Measurements from ENCODE around the gene RALA. TPM values are rescaled to one million over a fixed set of nuclear protein-coding genes. Genes with fewer than 3 reads are reported as not detected.

The RALA gene
- total and polyA plus RNA-seq, 2 of the 13 experiments (the other 11 are each of a cell fraction or from before 2014, with no cell fraction given): 11.8 to 19.5 TPM

DNA sequence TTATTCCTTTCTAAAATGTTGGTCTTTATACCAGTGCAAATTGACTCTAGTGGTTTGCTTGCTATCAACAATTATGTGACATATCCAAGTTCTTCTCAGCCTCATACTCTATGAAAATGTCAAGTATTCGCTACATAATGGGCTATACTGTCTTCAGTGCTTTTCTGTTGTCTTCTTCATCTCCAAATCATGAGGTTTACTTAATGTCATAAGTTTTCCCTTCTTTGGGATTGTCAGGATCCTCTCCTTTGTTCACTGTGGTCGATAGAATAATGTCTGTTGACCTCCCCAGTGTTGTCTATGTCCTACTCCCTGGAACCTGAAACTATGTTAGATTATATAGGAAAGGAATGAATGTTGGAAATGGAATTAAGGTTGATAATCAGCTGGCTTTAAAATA lies 16.4 kb upstream of the RALA start:
- BruUV-seq (replicated peaks): no TSS peak
- in situ Hi-C loops (cut with HindIII; ENCODE audit: extremely low pct_ligation_motif_present, low pct_unique_long_range_greater_than_20kb) (no loop called here), intact Hi-C loops (cut with micrococcal nuclease; ENCODE audit: unreplicated experiment) (no loop called here)
- TF ChIP-seq JUN (CRISPR knock-in tag; IDR thresholded peaks at IDR 0.05) (no peak), ELF1 (CRISPR knock-in tag; IDR thresholded peaks at IDR 0.05) (no peak), ZNF83 (CRISPR knock-in tag; IDR thresholded peaks at IDR 0.05; ENCODE audit: borderline replicate concordance) (no peak), MATR3 (CRISPR knock-in tag; IDR thresholded peaks at IDR 0.05) (no peak), ZNF484 (CRISPR knock-in tag; IDR thresholded peaks at IDR 0.05; ENCODE audit: borderline replicate concordance, low read depth) (no peak), ARNT (IDR thresholded peaks at IDR 0.05) (no peak), ZNF644 (CRISPR knock-in tag; IDR thresholded peaks at IDR 0.05; ENCODE audit: low read depth) (no peak)
- TF ChIP-seq, protein P1, sequence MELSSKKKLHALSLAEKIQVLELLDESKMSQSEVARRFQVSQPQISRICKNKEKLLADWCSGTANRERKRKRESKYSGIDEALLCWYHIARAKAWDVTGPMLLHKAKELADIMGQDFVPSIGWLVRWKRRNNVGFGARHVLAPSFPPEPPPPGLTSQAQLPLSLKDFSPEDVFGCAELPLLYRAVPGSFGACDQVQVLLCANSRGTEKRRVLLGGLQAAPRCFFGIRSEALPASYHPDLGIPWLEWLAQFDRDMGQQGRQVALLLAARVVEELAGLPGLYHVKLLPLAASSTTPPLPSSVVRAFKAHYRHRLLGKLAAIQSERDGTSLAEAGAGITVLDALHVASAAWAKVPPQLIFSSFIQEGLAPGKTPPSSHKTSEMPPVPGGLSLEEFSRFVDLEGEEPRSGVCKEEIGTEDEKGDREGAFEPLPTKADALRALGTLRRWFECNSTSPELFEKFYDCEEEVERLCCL (CRISPR knock-in tag; IDR thresholded peaks at IDR 0.05; ENCODE audit: borderline replicate concordance): no peak
- Histone ChIP-seq H2AFZ (ENCODE audit: low read length) (no peak overlapping the region), H4K20me1 (ENCODE audit: insufficient read depth, low read length) (no peaks in the 10 kb centered on the region), H3K79me2 (ENCODE audit: insufficient read depth, low read length) (no peaks in the 10 kb centered on the region), H3K27ac (ENCODE audit: extremely low read length, insufficient read depth, low read length) (no peak overlapping the region), H3K4me1 (ENCODE audit: insufficient read depth, low read length) (no peaks in the 10 kb centered on the region), H3K9me3 (ENCODE audit: low read length) (no peaks in the 10 kb centered on the region), H3K4me2 (ENCODE audit: low read depth, low read length) (no peak overlapping the region), H3K36me3 (replicated peaks in 1 of 2; ENCODE audit: control insufficient read depth in 1 of 2, insufficient read depth in 2 of 2, low read length in 2 of 2) (no peaks in the 10 kb centered on the region), H3K4me3 (replicated peaks in 1 of 3; ENCODE audit: insufficient read depth in 1 of 3, low read depth in 2 of 3, low read length in 3 of 3) (no peak overlapping the region), H3K9ac (ENCODE audit: insufficient read depth, low read depth, low read length) (no peak overlapping the region), H3K27me3 (ENCODE audit: control insufficient read depth in 1 of 2, insufficient read depth in 2 of 2, low read length in 2 of 2) (no peaks in the 10 kb centered on the region; a peak in 1 of 5 replicates)
- FAIRE-seq: no peak
- ChIA-PET POLR2A (interaction anchor here (1.0 kb wide), 1 partner anchor 14 kb away, joined by 3 read pairs; no protein-coding TSS in a partner anchor), CTCF (ENCODE audit: low intra/inter-chr PET ratio, low total read pairs) (no interaction called here)
- no peak for DNase-seq (ENCODE audit: low spot score)
- WGBS (ENCODE audit: low lambda C conversion rate): 57% methylated on average over 2 of the region's 2 CpGs
- no peak for ATAC-seq

DNA sequence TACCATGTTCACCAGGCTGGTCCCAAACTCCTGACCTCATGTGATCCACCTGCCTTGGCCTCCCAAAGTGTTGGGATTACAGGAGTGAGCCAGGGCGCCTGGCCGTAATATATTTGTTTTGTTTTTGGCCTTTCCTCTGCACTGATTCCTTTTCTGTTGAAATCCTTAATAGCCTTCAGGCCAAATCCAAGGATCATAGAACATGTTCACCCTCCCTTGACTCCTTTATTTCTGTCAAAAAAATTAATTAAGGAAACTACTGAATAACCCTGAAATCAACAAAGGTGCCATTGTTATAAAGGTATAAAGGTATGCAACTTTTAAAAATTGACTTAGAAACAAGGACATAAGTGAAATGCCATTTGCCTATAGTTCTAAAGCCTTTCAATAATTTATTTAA lies 15.5 kb upstream of the RALA start:
- TF ChIP-seq TAF15 (IDR thresholded peaks at IDR 0.05; ENCODE audit: low read depth, low read length, poor library complexity, severe bottlenecking) (no peak), BCL6 (CRISPR knock-in tag; IDR thresholded peaks at IDR 0.05) (no peak)
- intact Hi-C loops (cut with micrococcal nuclease; ENCODE audit: unreplicated experiment): no loop called here
- no peaks in the 10 kb centered on the region for H3K9me3 ChIP-seq (ENCODE audit: low read length)
- no peaks in the 10 kb centered on the region for H4K20me1 ChIP-seq (ENCODE audit: insufficient read depth, low read length)
- H3K36me3 ChIP-seq (replicated peaks in 1 of 2; ENCODE audit: control insufficient read depth in 1 of 2, insufficient read depth in 2 of 2, low read length in 2 of 2): no peaks in the 10 kb centered on the region
- ATAC-seq: no peak
- no peaks in the 10 kb centered on the region for H3K79me2 ChIP-seq (ENCODE audit: insufficient read depth, low read length)
- BruUV-seq (replicated peaks): no TSS peak
- H3K27ac ChIP-seq (ENCODE audit: extremely low read length, insufficient read depth, low read length): no peak overlapping the region
- H3K4me3 ChIP-seq (replicated peaks in 1 of 3; ENCODE audit: insufficient read depth in 1 of 3, low read depth in 2 of 3, low read length in 3 of 3): no peak overlapping the region
- in situ Hi-C loops (cut with HindIII; ENCODE audit: extremely low pct_ligation_motif_present, low pct_unique_long_range_greater_than_20kb): no loop called here
- no peak overlapping the region for H3K9ac ChIP-seq (ENCODE audit: insufficient read depth, low read depth, low read length)
- H3K4me2 ChIP-seq (ENCODE audit: low read depth, low read length): no peak overlapping the region
- no peaks in the 10 kb centered on the region for H3K4me1 ChIP-seq (ENCODE audit: insufficient read depth, low read length)
- WGBS (ENCODE audit: low lambda C conversion rate): 37% methylated on average over 2 of the region's 2 CpGs
- ChIA-PET CTCF (ENCODE audit: low intra/inter-chr PET ratio, low total read pairs) (no interaction called here), POLR2A (no interaction called here)
- no peaks in the 10 kb centered on the region; a peak in 1 of 5 replicates for H3K27me3 ChIP-seq (ENCODE audit: control insufficient read depth in 1 of 2, insufficient read depth in 2 of 2, low read length in 2 of 2)
- FAIRE-seq: no peak
- no peak overlapping the region for H2AFZ ChIP-seq (ENCODE audit: low read length)
- DNase-seq (ENCODE audit: low spot score): no peak
